IMR-90 (cell line): ENCODE data around the gene CDH13. TPM values are rescaled to one million over a fixed set of nuclear protein-coding genes. Genes with fewer than 3 reads are reported as not detected.

Experiments used
- ATAC-seq: fragments of 200-7000 bp; cut with Tn5 transposase; 2 replicates; pipeline ENCODE4 v1.9.1; 2020; ENCODE audit warnings: low read depth, mild to moderate bottlenecking, moderate library complexity
- BruUV-seq: library from RNA; stranded (reverse); fragments of 400-500 nt; replicated peaks from 2 replicates; lab custom pipeline; 2021; lab: Mats Ljungman, UMichigan
- CTCF ChIA-PET: fragments of 300-600 bp; formaldehyde crosslinking; extraction: SDS; loops from one replicate; lab custom pipeline; 2021; ENCODE audit warnings: antibody characterized with exemption; lab: Yijun Ruan, JAX
- POLR2A ChIA-PET: fragments of 300-600 bp; sonication (Branson Sonifier 250); formaldehyde crosslinking; loops from one replicate; lab custom pipeline; 2022; ENCODE audit warnings: antibody characterized with exemption; ENCODE audit not compliant: unreplicated experiment; lab: Charles Lee
- DNase-seq: peaks from one replicate; pipeline ENCODE4 v3.0.0; 2013
- H2AFZ ChIP-seq: replicated peaks from 2 replicates; pipeline ENCODE3; 2013; ENCODE audit warnings: low read length, mild to moderate bottlenecking; ENCODE audit not compliant: poor library complexity
- H2AK5ac ChIP-seq: 2 replicates; pipeline ENCODE4 v1.6.1; 2013; ENCODE audit warnings: low read depth, low read length, inconsistent platforms
- H2AK9ac ChIP-seq: replicated peaks from 2 replicates; pipeline ENCODE3; 2013; ENCODE audit warnings: mild to moderate bottlenecking, low read depth, low read length, moderate library complexity; ENCODE audit not compliant: poor library complexity
- H2BK120ac ChIP-seq: 2 replicates; pipeline ENCODE4 v1.6.1; 2013; ENCODE audit warnings: low read depth, low read length, inconsistent platforms
- H2BK15ac ChIP-seq: 3 replicates; pipeline ENCODE4 v1.6.1; 2013; ENCODE audit warnings: low read depth, low read length, inconsistent platforms
- H2BK20ac ChIP-seq: 2 replicates; pipeline ENCODE4 v1.6.1; 2013; ENCODE audit warnings: low read depth, mild to moderate bottlenecking, inconsistent platforms, low read length, moderate library complexity
- H2BK5ac ChIP-seq: 2 replicates; pipeline ENCODE4 v1.6.1; 2013; ENCODE audit warnings: mild to moderate bottlenecking, low read depth, low read length, inconsistent platforms; ENCODE audit not compliant: poor library complexity, severe bottlenecking
- H3K14ac ChIP-seq: replicated peaks from 2 replicates; pipeline ENCODE4 v1.6.1; 2013; ENCODE audit warnings: low read depth, low read length, inconsistent platforms
- H3K18ac ChIP-seq: 2 replicates; pipeline ENCODE4 v1.6.1; 2013; ENCODE audit warnings: low read depth, low read length, control low read depth
- H3K23ac ChIP-seq: 2 replicates; pipeline ENCODE4 v1.6.1; 2013; ENCODE audit warnings: low read depth, low read length, inconsistent platforms
- H3K27ac ChIP-seq: 2 replicates; pipeline ENCODE4 v1.5.1; 2013; ENCODE audit warnings: mild to moderate bottlenecking, control low read depth, low read length; ENCODE audit not compliant: insufficient read depth
- H3K27me3 ChIP-seq: 2 replicates; pipeline ENCODE4 v1.6.1; 2013; ENCODE audit warnings: low read length; ENCODE audit not compliant: control insufficient read depth, insufficient read depth
- H3K36me3 ChIP-seq: 2 replicates; pipeline ENCODE4 v1.6.1; 2013; ENCODE audit warnings: low read length, mixed read lengths; ENCODE audit not compliant: control insufficient read depth, insufficient read depth
- H3K4ac ChIP-seq: 2 replicates; pipeline ENCODE4 v1.6.1; 2013; ENCODE audit warnings: low read depth, low read length, inconsistent platforms
- H3K4me1 ChIP-seq: 2 replicates; pipeline ENCODE4 v1.6.1; 2013; ENCODE audit warnings: low read length, mixed read lengths; ENCODE audit not compliant: control insufficient read depth, insufficient read depth
- H3K4me2 ChIP-seq: 2 replicates; pipeline ENCODE4 v1.6.1; 2013; ENCODE audit warnings: low read depth, mild to moderate bottlenecking, control low read depth, low read length, moderate library complexity
- H3K4me3 ChIP-seq: 2 replicates; pipeline ENCODE4 v1.5.1; 2013; ENCODE audit warnings: low read depth, mild to moderate bottlenecking, control low read depth, low read length, moderate library complexity; ENCODE audit not compliant: insufficient read depth
- H3K56ac ChIP-seq: 2 replicates; pipeline ENCODE4 v1.6.1; 2013; ENCODE audit warnings: low read length, inconsistent platforms; ENCODE audit not compliant: insufficient read depth; ENCODE audit errors: extremely low read depth
- H3K79me1 ChIP-seq, 2 experiments: 2 replicates each; pipeline ENCODE4 v1.6.1; 2013; ENCODE audit warnings: low read length in 2 of 2, inconsistent platforms in 1 of 2, low read depth in 1 of 2
- H3K9ac ChIP-seq: 2 replicates; pipeline ENCODE4 v1.6.1; 2013; ENCODE audit warnings: low read depth, low read length, control low read depth
- H3K9me1 ChIP-seq: 2 replicates; pipeline ENCODE4 v1.6.1; 2013; ENCODE audit warnings: low read length, inconsistent platforms; ENCODE audit not compliant: insufficient read depth
- H3K9me3 ChIP-seq: 2 replicates; pipeline ENCODE4 v1.6.1; 2013; ENCODE audit warnings: low read length; ENCODE audit not compliant: control insufficient read depth, insufficient read depth
- H4K20me1 ChIP-seq: 2 replicates; pipeline ENCODE4 v1.6.1; 2013; ENCODE audit warnings: low read length, inconsistent platforms; ENCODE audit not compliant: insufficient read depth
- H4K5ac ChIP-seq: 2 replicates; pipeline ENCODE4 v1.6.1; 2013; ENCODE audit warnings: mild to moderate bottlenecking, low read depth, low read length, control low read depth
- H4K8ac ChIP-seq, 2 experiments: 2 replicates each; pipeline ENCODE4 v1.6.1; 2013; ENCODE audit warnings: low read depth in 2 of 2, low read length in 2 of 2, control low read depth in 1 of 2, inconsistent platforms in 1 of 2
- H4K91ac ChIP-seq: 2 replicates; pipeline ENCODE4 v1.6.1; 2013; ENCODE audit warnings: low read depth, low read length, inconsistent platforms; ENCODE audit not compliant: insufficient read depth
- MAZ ChIP-seq: IDR thresholded peaks from 2 replicates; pipeline ENCODE4 v1.6.1; 2012; ENCODE audit warnings: low read depth, mild to moderate bottlenecking, low read length, improper control_type of control experiment, moderate library complexity, borderline replicate concordance
- USF2 ChIP-seq: fragments of 150-350 bp; IDR thresholded peaks from 2 replicates; pipeline ENCODE4 v1.6.1; 2017; ENCODE audit warnings: mild to moderate bottlenecking, antibody characterized with exemption, low read length, low read depth
- WGBS, 2 experiments: methylation state at CpG; one replicate each; pipeline versions ENCODE4 v1.1.5 to v1.1.7; 2013; ENCODE audit warnings: missing lambda C conversion rate in 2 of 2; ENCODE audit not compliant: insufficient read length in 1 of 2; ENCODE audit errors: extremely low coverage in 2 of 2; 5-methylcytosine and 5-hydroxymethylcytosine counted together
- dilution Hi-C: fragments of 300-500 bp; cut with HindIII; formaldehyde crosslinking; loops from one replicate; pipeline ENCODE4 v1.14.3; 2018; ENCODE audit warnings: low sequenced_read_pairs; ENCODE audit not compliant: unreplicated experiment
- in situ Hi-C: fragments of 300-500 bp; cut with MboI; formaldehyde crosslinking; loops from 3 replicates; pipeline ENCODE4 v1.14.3; 2019; ENCODE audit warnings: low sequenced_read_pairs, inconsistent platforms, mixed read lengths
- intact Hi-C: fragments of 100-400 bp; cut with micrococcal nuclease; formaldehyde crosslinking; loops from 2 replicates; pipeline ENCODE4 v1.10.0; 2022
- polyA plus RNA-seq, 3 experiments: library from polyadenylated mRNA; depleted of rRNA; stranded (reverse); fragments of >200 nt; gene quantifications; 2 replicates each; pipeline ENCODE4 v1.2.3, GENCODE V29; 2012; ENCODE audit warnings: low replicate concordance in 1 of 3
- total RNA-seq: library from RNA; depleted of rRNA; stranded (reverse); fragments of >200 nt; gene quantifications from 2 replicates; pipeline ENCODE4 v1.2.3, GENCODE V29; 2012

CDH13 gene
- total and polyA plus RNA-seq, 2 of the 4 experiments (the other 2 are of a cell fraction), result 61.6 to 74.7 TPM

- no peaks in the 10 kb centered on the region for H3K4me1 ChIP-seq
- H4K91ac ChIP-seq, result no peak overlapping the region
- CTCF ChIA-PET, result no interaction called here
- H3K27me3 ChIP-seq, result no peaks in the 10 kb centered on the region
- in situ Hi-C loops, result no loop called here
- TF ChIP-seq MAZ (no peak), USF2 (no peak)
- dilution Hi-C loops, result no loop called here
- no peak overlapping the region for H4K8ac ChIP-seq
- no TSS peak for BruUV-seq
- H3K79me1 ChIP-seq, result no peaks in the 10 kb centered on the region; a peak in 1 of 4 replicates
- no peak overlapping the region for H3K4ac ChIP-seq
- H2AK9ac ChIP-seq, result no peak overlapping the region
- DNase-seq (no peak), ATAC-seq (no peak)
- H2BK120ac ChIP-seq, result no peak overlapping the region
- no peak overlapping the region for H3K14ac ChIP-seq
- no peaks in the 10 kb centered on the region for H3K9me1 ChIP-seq
- H2BK5ac ChIP-seq, result no peak overlapping the region
- no peak overlapping the region for H2BK20ac ChIP-seq
- H4K5ac ChIP-seq, result no peak overlapping the region
- no peak overlapping the region for H3K56ac ChIP-seq
- H3K36me3 ChIP-seq, result no peaks in the 10 kb centered on the region
- H3K4me3 ChIP-seq, result no peak overlapping the region
- no peak overlapping the region for H3K9ac ChIP-seq
- H3K9me3 ChIP-seq, result no peaks in the 10 kb centered on the region
- H2AK5ac ChIP-seq, result no peak overlapping the region
- no peak overlapping the region for H3K4me2 ChIP-seq
- 80% methylated on average over 3 of the region's 7 CpGs; no CpG with 5 or more reads in 1 of the 2 experiments for WGBS, 2 experiments
- H4K20me1 ChIP-seq, result no peaks in the 10 kb centered on the region
- intact Hi-C loops, result no loop called here
- no peak overlapping the region for H3K27ac ChIP-seq
- H3K18ac ChIP-seq, result no peak overlapping the region
- H2AFZ ChIP-seq, result no peak overlapping the region
- H2BK15ac ChIP-seq, result no peak overlapping the region
- POLR2A ChIA-PET, result no interaction called here
- no peak overlapping the region for H3K23ac ChIP-seq
These were observed 854.8 kb downstream of the CDH13 start for GRCh38 chr16:83481589-83481988.
